ENCODE data around the gene KDELR1. TPM values are rescaled to one million over a fixed set of nuclear protein-coding genes. Genes with fewer than 3 reads are reported as not detected.

Gene KDELR1
- total and polyA plus RNA-seq, 4 donors, result 101 to 156 (median 125) TPM

DNA sequence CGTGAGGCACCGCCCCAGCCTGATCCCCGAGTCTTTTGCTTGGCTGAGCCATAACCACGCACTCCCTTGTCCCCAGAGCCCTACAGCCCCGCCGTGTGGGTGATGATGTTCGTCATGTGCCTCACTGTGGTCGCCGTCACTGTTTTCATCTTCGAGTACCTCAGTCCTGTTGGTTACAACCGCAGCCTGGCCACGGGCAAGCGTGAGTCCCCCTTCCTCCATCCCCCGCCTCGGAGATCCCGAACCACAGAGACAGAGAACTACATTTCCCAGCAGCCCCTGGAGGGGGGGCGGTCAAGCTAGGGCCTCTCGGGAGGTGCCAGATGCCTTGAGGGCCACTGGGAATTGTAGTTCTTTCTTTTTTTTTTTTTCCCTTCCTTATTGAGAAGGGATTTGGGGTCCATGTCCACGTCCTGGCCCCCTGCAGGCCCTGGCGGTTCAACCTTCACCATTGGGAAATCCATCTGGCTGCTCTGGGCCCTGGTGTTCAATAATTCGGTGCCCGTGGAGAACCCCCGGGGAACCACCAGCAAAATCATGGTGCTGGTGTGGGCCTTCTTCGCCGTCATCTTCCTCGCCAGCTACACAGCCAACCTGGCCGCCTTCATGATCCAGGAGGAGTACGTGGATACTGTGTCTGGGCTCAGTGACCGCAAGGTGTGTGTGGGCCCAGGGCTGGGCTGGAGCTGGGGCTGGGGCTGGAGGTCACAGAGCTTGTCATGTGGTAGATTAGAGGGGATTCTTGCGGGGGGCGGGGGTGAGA is 28.0 kb upstream of the KDELR1 start:
- DNase-seq (peak in 1 of 3 donors; percentile 43), ATAC-seq (ENCODE audit: insufficient read depth, low FRiP score) (no peak)
- H3K9me3 ChIP-seq (ENCODE audit: control insufficient read depth in 4 of 4, insufficient read depth in 3 of 4, low read length in 3 of 4), result no peaks in the 10 kb centered on the region

DNA sequence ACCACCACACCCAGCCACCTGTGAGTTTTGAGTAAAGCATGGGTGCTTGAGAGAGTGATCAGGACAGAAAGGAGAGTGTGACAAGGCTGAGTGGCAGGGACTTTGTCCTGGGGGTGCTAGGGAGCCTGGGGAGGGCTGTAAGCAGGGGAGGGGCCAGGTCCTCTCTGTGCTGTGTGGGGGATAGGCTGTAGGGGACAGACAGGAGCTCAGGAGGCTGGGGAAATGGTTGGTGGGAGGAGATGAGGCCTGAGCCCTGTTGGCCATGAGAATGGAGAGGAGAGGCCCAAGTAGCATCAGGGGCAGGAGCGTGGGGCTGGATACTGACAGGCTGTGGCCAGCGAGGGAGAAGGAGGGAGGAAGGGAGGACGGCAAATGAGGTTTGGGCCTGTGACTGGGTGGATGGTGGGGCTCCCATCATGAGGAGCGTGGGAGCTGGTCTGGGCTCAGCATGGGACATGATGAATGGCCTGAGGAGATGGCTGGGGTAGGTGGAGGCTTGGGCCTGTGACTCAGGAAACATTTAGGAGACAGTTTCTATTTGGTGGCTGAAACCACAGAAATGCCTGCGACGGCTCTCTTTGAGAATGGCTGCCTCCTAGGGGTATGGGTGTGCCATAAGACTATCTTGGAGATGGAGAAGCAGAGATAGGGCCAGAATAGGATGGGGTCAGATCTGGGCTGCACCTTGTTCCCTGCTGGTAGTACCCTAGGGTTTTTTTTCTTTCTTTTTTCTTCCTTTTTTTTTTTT is 27.1 kb upstream of the KDELR1 start:
- 62 to 82% methylated on average over 6 of the region's 6 CpGs for WGBS, 2 donors
- ATAC-seq (ENCODE audit: insufficient read depth, low FRiP score), result no peak
- TF ChIP-seq, protein P1, sequence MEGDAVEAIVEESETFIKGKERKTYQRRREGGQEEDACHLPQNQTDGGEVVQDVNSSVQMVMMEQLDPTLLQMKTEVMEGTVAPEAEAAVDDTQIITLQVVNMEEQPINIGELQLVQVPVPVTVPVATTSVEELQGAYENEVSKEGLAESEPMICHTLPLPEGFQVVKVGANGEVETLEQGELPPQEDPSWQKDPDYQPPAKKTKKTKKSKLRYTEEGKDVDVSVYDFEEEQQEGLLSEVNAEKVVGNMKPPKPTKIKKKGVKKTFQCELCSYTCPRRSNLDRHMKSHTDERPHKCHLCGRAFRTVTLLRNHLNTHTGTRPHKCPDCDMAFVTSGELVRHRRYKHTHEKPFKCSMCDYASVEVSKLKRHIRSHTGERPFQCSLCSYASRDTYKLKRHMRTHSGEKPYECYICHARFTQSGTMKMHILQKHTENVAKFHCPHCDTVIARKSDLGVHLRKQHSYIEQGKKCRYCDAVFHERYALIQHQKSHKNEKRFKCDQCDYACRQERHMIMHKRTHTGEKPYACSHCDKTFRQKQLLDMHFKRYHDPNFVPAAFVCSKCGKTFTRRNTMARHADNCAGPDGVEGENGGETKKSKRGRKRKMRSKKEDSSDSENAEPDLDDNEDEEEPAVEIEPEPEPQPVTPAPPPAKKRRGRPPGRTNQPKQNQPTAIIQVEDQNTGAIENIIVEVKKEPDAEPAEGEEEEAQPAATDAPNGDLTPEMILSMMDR (IDR thresholded peaks at IDR 0.05; ENCODE audit: control extremely low read depth, extremely low read depth), result no peak
- no peak for DNase-seq
- Histone ChIP-seq H3K9ac (ENCODE audit: insufficient read depth in 1 of 2, low read length in 2 of 2) (no peak overlapping the region), H3K4me3 (no peak overlapping the region), H3K4me1 (ENCODE audit: control insufficient read depth in 5 of 5, insufficient read depth in 5 of 5, low read length in 5 of 5) (peaks cover 0 to 5% (median 0%) of the 10 kb centered on the region in 5 donors), H3K27me3 (ENCODE audit: control insufficient read depth in 3 of 3, insufficient read depth in 3 of 3, low read length in 2 of 3) (peaks cover 0 to 6% (median 0%) of the 10 kb centered on the region in 3 donors), H3K36me3 (ENCODE audit: control insufficient read depth in 4 of 4, insufficient read depth in 4 of 4, low read length in 4 of 4) (no peaks in the 10 kb centered on the region), H3K27ac (ENCODE audit: low read depth in 1 of 2, low read length in 1 of 2) (no peak overlapping the region), H3K9me3 (ENCODE audit: control insufficient read depth in 4 of 4, insufficient read depth in 3 of 4, low read length in 3 of 4) (no peaks in the 10 kb centered on the region)

More for the DNA sequence above, 28.0 kb upstream of the KDELR1 start:
- H3K36me3 ChIP-seq (ENCODE audit: control insufficient read depth in 4 of 4, insufficient read depth in 4 of 4, low read length in 4 of 4), result no peaks in the 10 kb centered on the region
- TF ChIP-seq, protein P1 (IDR thresholded peaks at IDR 0.05; ENCODE audit: control extremely low read depth, extremely low read depth), result no peak
- H3K9ac ChIP-seq (ENCODE audit: insufficient read depth in 1 of 2, low read length in 2 of 2), result no peak overlapping the region
- WGBS, 2 donors, result 60% methylated on average over 31 of the region's 31 CpGs
- H3K4me3 ChIP-seq, result no peak overlapping the region
- no peak overlapping the region for H3K27ac ChIP-seq (ENCODE audit: low read depth in 1 of 2, low read length in 1 of 2)
- peaks cover 0 to 6% (median 0%) of the 10 kb centered on the region in 3 donors for H3K27me3 ChIP-seq (ENCODE audit: control insufficient read depth in 3 of 3, insufficient read depth in 3 of 3, low read length in 2 of 3)
- H3K4me1 ChIP-seq (ENCODE audit: control insufficient read depth in 5 of 5, insufficient read depth in 5 of 5, low read length in 5 of 5), result peaks cover 0 to 5% (median 0%) of the 10 kb centered on the region in 5 donors

DNA sequence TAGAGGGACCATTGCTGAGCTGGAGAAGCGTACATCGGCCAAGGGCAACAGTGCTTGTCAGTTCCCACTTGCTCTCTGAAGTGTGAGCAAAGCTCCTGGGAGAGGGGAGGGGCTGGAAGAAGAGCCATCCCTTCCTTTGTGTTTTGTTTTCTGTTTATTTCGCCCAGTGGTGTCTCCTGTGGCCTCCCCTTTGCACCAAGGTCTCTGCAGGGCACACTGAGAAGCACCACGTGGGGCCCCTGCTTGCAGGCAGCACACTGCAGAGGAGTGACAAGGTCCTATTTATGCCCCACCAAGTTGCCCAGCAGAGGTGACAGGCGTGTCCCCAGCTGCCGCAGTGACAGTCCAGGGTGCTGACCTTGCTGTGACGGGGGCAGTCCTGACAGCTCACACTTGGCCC is 26.1 kb upstream of the KDELR1 start:
- peaks cover 0 to 5% (median 0%) of the 10 kb centered on the region in 5 donors for H3K4me1 ChIP-seq (ENCODE audit: control insufficient read depth in 5 of 5, insufficient read depth in 5 of 5, low read length in 5 of 5)
- H3K36me3 ChIP-seq (ENCODE audit: control insufficient read depth in 4 of 4, insufficient read depth in 4 of 4, low read length in 4 of 4), result no peaks in the 10 kb centered on the region
- 68 to 85% methylated on average over 7 of the region's 7 CpGs for WGBS, 2 donors
- H3K27ac ChIP-seq (ENCODE audit: low read depth in 1 of 2, low read length in 1 of 2), result no peak overlapping the region
- H3K9me3 ChIP-seq (ENCODE audit: control insufficient read depth in 4 of 4, insufficient read depth in 3 of 4, low read length in 3 of 4), result no peaks in the 10 kb centered on the region
- peaks cover 0 to 6% (median 0%) of the 10 kb centered on the region in 3 donors for H3K27me3 ChIP-seq (ENCODE audit: control insufficient read depth in 3 of 3, insufficient read depth in 3 of 3, low read length in 2 of 3)
- no peak for ATAC-seq (ENCODE audit: insufficient read depth, low FRiP score)
- TF ChIP-seq, protein P1 (IDR thresholded peaks at IDR 0.05; ENCODE audit: control extremely low read depth, extremely low read depth), result no peak
- H3K9ac ChIP-seq (ENCODE audit: insufficient read depth in 1 of 2, low read length in 2 of 2), result no peak overlapping the region
- no peak overlapping the region for H3K4me3 ChIP-seq
- no peak for DNase-seq
